Fibroblast of pulmonary artery (primary cell): ENCODE measurements around the gene RIMBP2.

Source experiments
- DNase-seq: peaks from one replicate; pipeline ENCODE4 v3.0.0-alpha.2; 2010; ENCODE audit warnings: low read depth
- H3K4me3 ChIP-seq: replicated peaks from 2 replicates; pipeline ENCODE4 v1.5.1; 2011; ENCODE audit warnings: low read depth, mild to moderate bottlenecking, control low read depth, low read length, moderate library complexity
- CTCF ChIP-seq: IDR thresholded peaks from 2 replicates; pipeline ENCODE4 v1.5.1; 2011; ENCODE audit warnings: mild to moderate bottlenecking, control low read depth, low read length, inconsistent platforms; ENCODE audit errors: missing control alignments

RIMBP2 gene

GRCh38 chr12:130710733-130711080 is 5.4 kb downstream of the RIMBP2 start:
- no peak for TF ChIP-seq CTCF
- no peak for DNase-seq
- no peak overlapping the region for H3K4me3 ChIP-seq

GRCh38 chr12:130709971-130710732 is 5.9 kb downstream of the RIMBP2 start:
- DNase-seq: no peak
- TF ChIP-seq CTCF: no peak
- no peak overlapping the region for H3K4me3 ChIP-seq

GRCh38 chr12:130709151-130709970 is 6.7 kb downstream of the RIMBP2 start:
- no peak for TF ChIP-seq CTCF
- H3K4me3 ChIP-seq: no peak overlapping the region
- DNase-seq: no peak

GRCh38 chr12:130708648-130709047 is 7.5 kb downstream of the RIMBP2 start:
- TF ChIP-seq CTCF: no peak
- no peak overlapping the region for H3K4me3 ChIP-seq
- no peak for DNase-seq

- TF ChIP-seq CTCF: no peak
- no peak overlapping the region for H3K4me3 ChIP-seq
Observed at GRCh38 chr12:130707571-130707891, 8.6 kb downstream of the RIMBP2 start.

GRCh38 chr12:130706885-130707570 is 9.1 kb downstream of the RIMBP2 start:
- DNase-seq: no peak
- no peak for TF ChIP-seq CTCF
- no peak overlapping the region for H3K4me3 ChIP-seq

More at GRCh38 chr12:130707571-130707891, 8.6 kb downstream of the RIMBP2 start:
- DNase-seq: no peak
